ENCODE data around the gene NUDCD2. TPM values are rescaled to one million over a fixed set of nuclear protein-coding genes. Genes with fewer than 3 reads are reported as not detected.

NUDCD2 gene
- total RNA-seq, 1 donor from 2014 or later: 19.2 TPM

- TF ChIP-seq, protein P1, sequence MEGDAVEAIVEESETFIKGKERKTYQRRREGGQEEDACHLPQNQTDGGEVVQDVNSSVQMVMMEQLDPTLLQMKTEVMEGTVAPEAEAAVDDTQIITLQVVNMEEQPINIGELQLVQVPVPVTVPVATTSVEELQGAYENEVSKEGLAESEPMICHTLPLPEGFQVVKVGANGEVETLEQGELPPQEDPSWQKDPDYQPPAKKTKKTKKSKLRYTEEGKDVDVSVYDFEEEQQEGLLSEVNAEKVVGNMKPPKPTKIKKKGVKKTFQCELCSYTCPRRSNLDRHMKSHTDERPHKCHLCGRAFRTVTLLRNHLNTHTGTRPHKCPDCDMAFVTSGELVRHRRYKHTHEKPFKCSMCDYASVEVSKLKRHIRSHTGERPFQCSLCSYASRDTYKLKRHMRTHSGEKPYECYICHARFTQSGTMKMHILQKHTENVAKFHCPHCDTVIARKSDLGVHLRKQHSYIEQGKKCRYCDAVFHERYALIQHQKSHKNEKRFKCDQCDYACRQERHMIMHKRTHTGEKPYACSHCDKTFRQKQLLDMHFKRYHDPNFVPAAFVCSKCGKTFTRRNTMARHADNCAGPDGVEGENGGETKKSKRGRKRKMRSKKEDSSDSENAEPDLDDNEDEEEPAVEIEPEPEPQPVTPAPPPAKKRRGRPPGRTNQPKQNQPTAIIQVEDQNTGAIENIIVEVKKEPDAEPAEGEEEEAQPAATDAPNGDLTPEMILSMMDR (IDR thresholded peaks at IDR 0.05; ENCODE audit: partially characterized antibody, unreplicated experiment): peak; percentile 43
- H3K4me3 Mint-ChIP-seq (ENCODE audit: unreplicated experiment): peak within 1 kb of the TSS; percentile 90
- H3K9me3 Mint-ChIP-seq (ENCODE audit: unreplicated experiment): peaks cover 13% of the 10 kb centered on the region
- H3K27ac Mint-ChIP-seq (ENCODE audit: unreplicated experiment): peak within 1 kb of the TSS; percentile 96
- H3K27me3 Mint-ChIP-seq (ENCODE audit: unreplicated experiment): no peaks in the 10 kb centered on the region
- peak; percentile 97 for DNase-seq
- no peaks in the 10 kb centered on the region for H3K36me3 Mint-ChIP-seq (ENCODE audit: unreplicated experiment)
- peaks cover 7% of the 10 kb centered on the region for H3K4me1 Mint-ChIP-seq (ENCODE audit: low read depth, unreplicated experiment)
These were observed 45.6 kb upstream of the NUDCD2 start, which contains the start of gene MAT2B for GRCh38 chr5:163505368-163506094. Gene MAT2B, plus strand, starts transcription at chr5:163505619. Its CDS starts 68 bp downstream, at chr5:163505687.

GRCh38 chr5:163505049-163505367 lies 45.1 kb upstream of the NUDCD2 start:
- H3K36me3 Mint-ChIP-seq (ENCODE audit: unreplicated experiment): no peaks in the 10 kb centered on the region

GRCh38 chr5:163504079-163504931 lies 44.4 kb upstream of the NUDCD2 start:
- DNase-seq: peak; percentile 26
- peak overlapping the region; percentile 96 for H3K27ac Mint-ChIP-seq (ENCODE audit: unreplicated experiment)
- no peaks in the 10 kb centered on the region for H3K27me3 Mint-ChIP-seq (ENCODE audit: unreplicated experiment)

More at GRCh38 chr5:163505049-163505367, 45.1 kb upstream of the NUDCD2 start:
- no peak for DNase-seq
- Mint-ChIP-seq H3K4me1 (ENCODE audit: low read depth, unreplicated experiment) (peaks cover 7% of the 10 kb centered on the region), H3K27ac (ENCODE audit: unreplicated experiment) (peak overlapping the region; percentile 96), H3K4me3 (ENCODE audit: unreplicated experiment) (peak overlapping the region; percentile 90), H3K9me3 (ENCODE audit: unreplicated experiment) (peaks cover 13% of the 10 kb centered on the region), H3K27me3 (ENCODE audit: unreplicated experiment) (no peaks in the 10 kb centered on the region)
- TF ChIP-seq, protein P1 (IDR thresholded peaks at IDR 0.05; ENCODE audit: partially characterized antibody, unreplicated experiment): no peak

GRCh38 chr5:163503106-163504078 lies 43.5 kb upstream of the NUDCD2 start:
- Mint-ChIP-seq H3K36me3 (ENCODE audit: unreplicated experiment) (no peaks in the 10 kb centered on the region), H3K27me3 (ENCODE audit: unreplicated experiment) (no peaks in the 10 kb centered on the region), H3K4me3 (ENCODE audit: unreplicated experiment) (peak overlapping the region; percentile 90)

More at GRCh38 chr5:163504079-163504931, 44.4 kb upstream of the NUDCD2 start:
- TF ChIP-seq, protein P1 (IDR thresholded peaks at IDR 0.05; ENCODE audit: partially characterized antibody, unreplicated experiment): no peak
- Mint-ChIP-seq H3K9me3 (ENCODE audit: unreplicated experiment) (peaks cover 13% of the 10 kb centered on the region), H3K4me1 (ENCODE audit: low read depth, unreplicated experiment) (peaks cover 7% of the 10 kb centered on the region), H3K36me3 (ENCODE audit: unreplicated experiment) (no peaks in the 10 kb centered on the region), H3K4me3 (ENCODE audit: unreplicated experiment) (peak overlapping the region; percentile 90)

More at GRCh38 chr5:163503106-163504078, 43.5 kb upstream of the NUDCD2 start:
- H3K4me1 Mint-ChIP-seq (ENCODE audit: low read depth, unreplicated experiment): peaks cover 7% of the 10 kb centered on the region
- DNase-seq: peak; percentile 39
- TF ChIP-seq, protein P1 (IDR thresholded peaks at IDR 0.05; ENCODE audit: partially characterized antibody, unreplicated experiment): no peak
- H3K9me3 Mint-ChIP-seq (ENCODE audit: unreplicated experiment): peaks cover 13% of the 10 kb centered on the region
- peak overlapping the region; percentile 96 for H3K27ac Mint-ChIP-seq (ENCODE audit: unreplicated experiment)

Data from glutamatergic neuron (in vitro differentiated cells).